GM21717 (cell line): Measurements from ENCODE around the gene BCAR3.

ENCODE experiments used
- ATAC-seq: cut with Tn5 transposase; IDR thresholded peaks from one replicate; pipeline ENCODE4 v1.9.1; 2021; ENCODE audit warnings: mild to moderate bottlenecking, moderate library complexity; ENCODE audit not compliant: unreplicated experiment

The BCAR3 gene

DNA sequence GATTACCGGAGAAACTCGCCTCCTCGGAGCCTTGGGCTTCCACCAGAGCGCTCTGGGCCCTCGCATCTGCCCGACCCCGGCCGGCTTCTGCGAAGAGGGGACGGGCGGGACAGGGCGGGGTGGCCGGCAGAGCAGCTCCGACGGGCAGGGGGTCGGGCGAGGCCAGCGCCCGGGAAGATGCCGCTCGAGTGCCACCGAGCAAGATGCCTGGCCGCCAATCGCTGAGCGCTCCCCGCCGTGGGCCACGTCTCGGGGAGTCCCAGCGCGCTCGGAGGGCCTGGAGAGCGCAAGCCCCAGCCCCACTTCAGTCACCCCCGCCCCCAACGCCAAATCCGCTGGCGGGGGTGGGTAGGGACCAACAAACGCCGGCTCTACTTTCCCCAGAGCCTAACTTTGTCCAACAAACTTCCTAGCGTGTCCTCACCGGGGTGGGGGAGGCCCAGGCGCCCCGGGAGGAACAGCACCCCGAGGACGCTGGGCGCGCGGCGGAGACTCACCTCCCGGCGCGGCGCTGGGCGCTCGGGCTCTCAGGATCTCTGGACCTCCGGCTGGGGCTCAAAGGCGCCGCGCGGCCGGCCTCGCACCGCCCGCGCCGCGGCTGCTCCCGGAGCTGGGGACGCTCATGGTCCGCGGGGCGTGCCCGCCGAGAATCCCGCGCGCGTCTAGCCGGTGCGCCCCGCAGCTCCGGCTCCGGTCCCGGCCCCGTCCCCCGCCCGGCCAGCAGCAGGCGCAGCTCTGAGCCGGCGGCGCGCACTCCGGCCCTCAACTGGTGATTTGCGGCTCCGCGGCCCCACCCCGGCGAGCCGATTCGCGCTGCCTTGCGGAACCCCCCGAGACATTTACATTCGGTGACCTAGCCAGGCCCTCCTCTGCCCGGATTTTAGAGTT, at the start of gene BCAR3:
TSS of gene BCAR3 (minus strand) at position 737 of the 888 bp plus-strand sequence. CDS start 6,907 bp downstream, outside the sequence.
- ATAC-seq: peak; percentile 58

DNA sequence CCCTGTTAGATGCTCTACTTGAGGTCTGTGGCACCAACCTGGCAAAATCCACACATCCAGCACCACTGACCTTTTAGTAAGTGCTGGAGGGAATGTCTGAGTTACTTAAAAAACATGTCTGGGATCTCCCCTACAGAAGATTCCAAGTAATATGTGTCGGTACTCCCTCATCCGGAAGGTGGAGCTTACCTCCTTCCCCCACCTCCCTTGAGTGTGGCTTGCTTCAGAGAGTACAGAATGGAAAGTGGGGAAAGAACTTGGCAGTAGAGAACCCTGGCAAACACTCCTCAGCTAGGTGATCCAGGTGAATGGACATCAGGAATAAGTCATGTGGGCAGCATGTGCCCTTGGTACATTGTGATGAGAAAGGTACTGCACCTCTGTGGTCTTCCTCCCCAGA, 49.0 kb upstream of the BCAR3 start:
- ATAC-seq: no peak

DNA sequence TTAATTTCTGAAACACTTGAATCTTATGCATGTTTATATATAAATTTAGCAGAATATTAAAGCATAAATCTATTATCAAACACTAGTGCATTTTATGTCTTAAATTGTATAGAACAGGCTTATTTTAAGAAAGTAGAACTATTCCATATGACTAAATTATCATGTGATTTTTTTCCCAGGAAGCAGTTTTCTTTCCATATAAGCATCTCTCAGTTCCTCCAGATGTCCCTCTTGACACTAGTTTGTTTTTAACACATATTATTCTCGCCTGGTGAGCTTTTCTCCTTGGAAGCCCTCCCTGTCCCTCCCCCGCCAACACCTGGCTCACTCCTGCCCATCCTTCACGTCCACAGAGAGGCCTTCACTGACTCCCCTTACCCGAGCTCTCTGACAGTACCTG, 48.3 kb upstream of the BCAR3 start:
- ATAC-seq: no peak

- no peak for ATAC-seq
These were observed 47.9 kb upstream of the BCAR3 start for GRCh38 chr1:93729502-93729901.

- no peak for ATAC-seq
These were observed 47.0 kb upstream of the BCAR3 start for GRCh38 chr1:93728480-93729131.

GRCh38 chr1:93723733-93724270, 42.2 kb upstream of the BCAR3 start:
- no peak for ATAC-seq

GRCh38 chr1:93723110-93723509, 41.5 kb upstream of the BCAR3 start:
- no peak for ATAC-seq

DNA sequence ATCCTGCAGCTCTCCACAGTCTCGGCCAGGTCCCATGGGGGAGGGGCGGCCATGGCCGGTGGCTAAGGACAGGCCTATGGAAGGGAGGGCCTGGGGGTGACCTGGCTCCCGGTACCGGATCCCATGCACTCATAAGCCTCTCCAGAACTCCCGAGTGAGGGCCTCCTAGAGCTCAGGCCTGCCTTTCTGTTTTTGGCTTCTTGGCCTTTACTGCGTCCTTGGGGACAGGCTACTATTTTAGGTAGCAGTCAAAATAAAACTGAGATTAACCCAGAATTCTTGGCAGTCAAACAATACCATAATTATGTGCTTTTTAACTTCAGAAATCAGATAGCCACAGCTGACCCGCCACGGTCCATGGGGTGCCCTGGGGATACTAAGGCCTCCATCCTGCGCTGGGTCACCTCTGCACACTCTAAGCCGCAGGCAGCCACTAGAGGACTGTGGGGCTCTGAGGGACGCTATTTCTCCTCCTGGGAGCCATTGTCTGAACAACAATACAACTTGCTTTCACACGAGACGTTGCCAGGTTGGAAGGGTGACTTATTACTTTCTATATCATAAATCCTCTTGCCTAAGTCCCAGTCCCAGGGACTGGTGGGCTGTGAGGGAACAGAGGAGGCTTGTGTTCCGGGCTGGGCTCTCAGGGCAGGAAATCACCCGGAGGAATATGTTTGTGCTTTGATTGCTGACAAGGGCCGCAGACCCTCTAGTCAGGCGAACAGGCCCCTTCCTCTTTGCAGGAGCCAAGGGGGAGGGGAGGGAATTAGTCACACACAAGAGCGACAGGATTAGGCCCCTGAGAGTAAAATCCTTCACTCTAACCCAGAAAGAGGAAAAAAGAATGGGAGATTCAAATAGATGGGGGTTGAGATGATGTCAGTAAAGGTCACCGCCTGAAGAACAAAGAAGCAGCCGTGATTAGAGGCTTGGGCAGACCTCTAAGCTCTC, 40.7 kb upstream of the BCAR3 start:
- no peak for ATAC-seq

GRCh38 chr1:93720956-93721626, 39.5 kb upstream of the BCAR3 start:
- ATAC-seq: no peak

- ATAC-seq: no peak
These were observed 36.0 kb upstream of the BCAR3 start for GRCh38 chr1:93717640-93718039.

DNA sequence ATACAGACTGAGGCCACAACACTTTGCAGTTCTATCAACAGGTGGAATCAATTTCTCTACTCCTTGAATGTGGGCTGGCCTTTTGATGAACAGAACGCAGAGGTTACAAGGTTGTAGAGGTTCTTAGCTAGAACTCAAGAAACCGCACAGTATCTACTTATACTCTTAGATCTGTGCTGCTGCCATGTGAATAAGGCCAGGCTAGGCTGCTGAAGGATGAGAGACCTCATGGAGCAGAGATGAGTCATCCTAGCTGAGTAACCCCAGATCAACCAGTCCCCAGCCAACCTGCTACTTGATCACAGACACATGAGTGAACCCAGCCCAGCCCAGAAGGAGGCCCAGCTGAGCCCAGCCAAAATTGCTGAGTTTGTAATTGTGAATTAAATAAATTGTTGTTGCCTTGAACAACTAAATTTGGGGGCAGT, 35.3 kb upstream of the BCAR3 start:
- ATAC-seq: no peak

GRCh38 chr1:93716163-93716562, 34.5 kb upstream of the BCAR3 start:
- ATAC-seq: no peak

DNA sequence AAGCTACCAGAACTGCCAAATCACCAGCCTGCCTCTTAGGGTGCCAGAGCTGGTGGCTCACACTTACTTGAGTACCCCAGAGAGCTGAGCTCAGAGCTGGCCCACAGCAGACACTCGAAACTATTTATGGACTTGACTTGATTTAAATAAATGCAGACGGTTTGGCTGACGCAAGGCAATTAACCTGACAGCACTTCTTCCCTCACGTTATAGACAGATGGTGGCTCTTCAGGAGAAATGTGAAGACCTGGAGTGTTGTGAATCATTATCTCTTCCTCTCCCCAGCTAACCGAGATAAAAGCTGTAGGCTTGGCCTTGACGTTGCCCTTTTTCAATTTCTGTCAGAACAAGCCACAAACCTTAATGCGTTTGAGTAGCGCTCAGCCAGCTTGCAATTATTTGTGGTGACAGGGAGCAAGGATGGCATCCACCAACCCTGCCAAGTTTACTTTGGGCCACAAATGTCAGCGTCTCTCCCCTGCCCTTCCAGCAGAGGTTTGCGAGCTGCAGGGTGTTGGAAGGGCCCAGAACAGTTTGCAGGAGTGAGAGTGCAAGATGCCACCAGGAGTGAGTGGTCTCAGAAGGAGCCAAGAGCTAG, 34.0 kb upstream of the BCAR3 start:
- peak; percentile 45 for ATAC-seq

- ATAC-seq: no peak
These were observed 32.7 kb upstream of the BCAR3 start for GRCh38 chr1:93714356-93714755.

GRCh38 chr1:93713341-93713740, 31.7 kb upstream of the BCAR3 start:
- no peak for ATAC-seq

- no peak for ATAC-seq
These were observed 31.1 kb upstream of the BCAR3 start for GRCh38 chr1:93712741-93713140.

DNA sequence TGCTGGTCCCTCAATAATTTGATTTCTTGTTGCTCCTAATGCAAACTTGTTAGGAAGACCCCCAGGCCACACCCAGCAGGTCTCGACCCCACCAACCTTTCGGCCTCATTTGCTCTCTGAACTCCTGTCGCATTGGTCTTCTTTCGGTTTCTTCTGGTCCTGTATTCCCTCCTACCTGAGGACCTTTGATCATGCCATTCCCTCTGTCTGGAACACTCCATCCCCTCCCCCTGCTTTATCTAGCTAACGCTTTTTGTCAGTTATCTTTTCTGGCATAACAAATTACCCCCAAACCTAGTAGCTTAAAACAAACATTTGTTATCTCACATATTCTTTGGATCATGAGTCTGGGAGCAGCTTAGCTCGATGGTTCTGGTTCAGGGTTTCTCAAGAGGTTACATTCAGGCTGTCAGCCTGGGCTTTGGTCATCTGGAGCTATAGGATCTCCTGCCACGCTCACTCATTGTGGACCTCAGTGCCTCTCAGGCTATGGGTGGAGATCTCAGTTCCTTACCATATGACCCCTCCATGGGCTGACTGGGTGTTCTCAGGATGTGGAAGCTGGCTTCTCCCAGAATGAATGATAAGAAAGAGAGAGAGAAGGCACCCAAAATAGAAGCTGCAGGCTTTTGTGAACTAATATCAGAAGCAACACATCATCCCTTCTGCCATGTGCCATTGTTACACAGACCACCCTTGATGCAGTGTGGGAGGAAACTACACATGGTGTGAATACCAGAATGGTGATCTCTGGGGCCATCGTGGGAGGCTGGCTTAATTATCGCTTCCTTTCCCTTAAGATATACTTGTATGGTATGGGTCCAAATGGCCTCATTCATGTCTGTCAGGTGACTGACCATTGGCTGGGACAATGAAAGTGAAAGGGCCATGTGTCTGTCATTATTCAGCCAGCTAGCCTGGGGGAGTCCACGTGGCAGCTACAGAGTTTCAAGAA, 29.1 kb upstream of the BCAR3 start:
- no peak for ATAC-seq

DNA sequence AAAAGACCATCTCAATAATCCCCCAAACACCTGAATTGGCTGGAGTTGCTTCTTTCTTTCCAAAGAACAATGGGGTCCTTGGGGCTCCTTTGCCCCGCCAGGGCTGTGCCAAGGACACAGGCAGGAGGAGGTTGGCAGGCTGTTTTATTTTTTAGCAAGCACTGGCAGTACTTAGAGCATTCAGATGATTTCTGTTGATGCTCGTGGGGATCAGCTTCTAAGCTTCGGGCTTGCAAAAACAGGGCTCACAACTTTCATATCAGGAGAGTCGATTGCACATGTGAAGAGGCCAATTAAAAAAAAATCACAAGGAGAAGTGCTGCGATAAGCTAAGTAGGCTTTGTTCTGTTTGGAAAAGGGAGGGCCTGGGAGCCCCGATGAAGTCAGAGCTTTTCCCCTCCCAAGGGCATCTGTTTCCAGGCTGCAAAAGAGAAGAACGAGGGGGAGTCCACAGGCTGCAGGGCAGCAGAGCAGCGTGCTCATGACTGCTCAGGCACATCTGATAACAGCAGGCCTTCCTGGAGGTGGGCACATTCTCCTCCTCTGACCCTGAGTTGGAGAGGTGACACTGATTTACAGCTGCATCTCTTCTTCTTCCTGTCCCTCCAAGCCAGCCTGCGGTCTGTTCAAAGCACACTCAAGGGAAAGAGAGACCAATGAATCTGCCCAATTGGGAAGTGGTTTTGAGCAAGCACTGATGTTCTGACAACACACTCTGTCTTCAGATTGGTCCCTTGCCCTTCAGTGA, 27.3 kb upstream of the BCAR3 start:
- ATAC-seq: no peak
